ENCODE data around the gene ERVK3-1.

DNA sequence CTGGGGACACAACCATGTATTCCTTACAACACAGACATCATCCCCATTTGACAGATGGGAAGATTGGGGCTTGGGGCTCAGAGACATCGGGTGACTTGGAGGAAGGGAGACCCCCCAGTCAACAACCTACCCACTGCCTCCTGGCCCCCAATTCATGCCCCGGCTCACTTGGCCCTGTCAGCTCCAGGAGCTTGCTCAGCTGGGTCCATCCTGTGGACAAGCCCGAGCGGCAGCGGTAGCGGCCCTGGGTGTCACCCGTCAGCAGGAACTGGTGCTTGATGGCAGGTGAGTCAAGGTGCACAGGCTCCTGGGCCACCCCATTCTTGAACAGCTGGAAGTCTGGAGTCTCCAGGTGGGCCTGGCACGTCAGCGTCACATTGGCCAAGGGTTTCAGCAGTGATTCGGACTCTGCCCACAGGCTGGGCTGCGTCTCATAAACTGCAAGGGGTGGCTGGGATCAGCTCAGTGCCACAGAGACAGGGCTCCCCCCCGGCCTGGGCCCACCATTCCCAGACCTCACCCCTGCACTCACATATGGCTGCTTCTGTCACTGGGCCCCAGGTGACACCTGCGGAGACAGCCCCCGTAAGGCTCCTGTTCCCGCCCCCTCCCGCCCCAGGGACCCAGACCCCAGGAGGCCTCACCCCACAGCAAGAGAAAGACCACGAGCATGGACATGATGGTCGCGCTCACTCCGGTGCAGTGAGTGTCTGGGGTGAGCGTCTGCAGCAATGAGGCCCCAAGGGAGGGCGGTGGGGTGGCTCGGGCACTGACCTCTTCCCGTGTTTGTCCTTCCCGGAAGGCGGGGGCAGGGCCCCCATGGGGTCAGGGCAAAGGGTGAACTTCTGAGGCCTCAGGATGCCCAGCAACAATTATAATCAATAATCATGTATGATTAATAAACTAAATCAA lies 47.8 kb downstream of the ERVK3-1 start, which contains the start of gene A1BG:
- TF ChIP-seq SUZ12 (IDR thresholded peaks at IDR 0.05; ENCODE audit: extremely low read depth, insufficient read depth, insufficient read length) (no peak), ZNF274 (IDR thresholded peaks at IDR 0.05; ENCODE audit: low read depth, low read length) (no peak), YY1 (IDR thresholded peaks at IDR 0.05; ENCODE audit: insufficient read depth, insufficient read length) (no peak)

Data from NT2/D1 (cell line).